Neuronal stem cell (in vitro differentiated cells): ENCODE data around the gene EEF1AKMT2.
A peak's percentile ranks its signal among the peaks of the same experiment; 100 is the strongest.

ENCODE experiments used
- DNase-seq: peaks from one replicate; pipeline ENCODE4 v3.0.0-alpha.2; 2013; ENCODE audit warnings: low spot score
- H2AFZ ChIP-seq: one replicate; pipeline ENCODE4 v1.6.1; 2013; ENCODE audit warnings: mild to moderate bottlenecking, low read length, inconsistent platforms
- H2AK5ac ChIP-seq: 2 replicates; pipeline ENCODE4 v1.6.1; 2013; ENCODE audit warnings: low read depth, mild to moderate bottlenecking, inconsistent platforms, low read length, moderate library complexity, mixed read lengths
- H2BK120ac ChIP-seq: 2 replicates; pipeline ENCODE4 v1.6.1; 2013; ENCODE audit warnings: low read depth, mild to moderate bottlenecking, inconsistent platforms, low read length, moderate library complexity, mixed read lengths
- H2BK12ac ChIP-seq: one replicate; pipeline ENCODE4 v1.6.1; 2013; ENCODE audit warnings: low read length, inconsistent platforms
- H2BK15ac ChIP-seq: 2 replicates; pipeline ENCODE4 v1.6.1; 2013; ENCODE audit warnings: mild to moderate bottlenecking, low read length, inconsistent platforms, mixed read lengths
- H2BK5ac ChIP-seq: one replicate; pipeline ENCODE4 v1.6.1; 2013; ENCODE audit warnings: inconsistent platforms, mild to moderate bottlenecking, low read length, moderate library complexity
- H3K14ac ChIP-seq: one replicate; pipeline ENCODE4 v1.6.1; 2013; ENCODE audit warnings: low read length, inconsistent platforms
- H3K18ac ChIP-seq: 2 replicates; pipeline ENCODE4 v1.6.1; 2013; ENCODE audit warnings: low read length, inconsistent platforms
- H3K23ac ChIP-seq: 2 replicates; pipeline ENCODE4 v1.6.1; 2013; ENCODE audit warnings: low read depth, mild to moderate bottlenecking, mixed read lengths, low read length, inconsistent platforms; ENCODE audit not compliant: poor library complexity
- H3K27ac ChIP-seq: replicated peaks from 3 replicates; pipeline ENCODE4 v1.5.1; 2013; ENCODE audit warnings: low read length, inconsistent platforms
- H3K27me3 ChIP-seq, 3 experiments: 2 replicates each; pipeline ENCODE4 v1.6.1; 2013; ENCODE audit warnings: low read length in 3 of 3, mild to moderate bottlenecking in 2 of 3, inconsistent platforms in 1 of 3, low read depth in 1 of 3, mixed read lengths in 1 of 3, moderate library complexity in 1 of 3; ENCODE audit not compliant: control insufficient read depth in 3 of 3, insufficient read depth in 3 of 3
- H3K36me3 ChIP-seq, 2 donors: replicated peaks in 1 of 2; 2 replicates each; pipeline ENCODE4 v1.6.1; 2013; ENCODE audit warnings: low read length in 2 of 2; ENCODE audit not compliant: control insufficient read depth in 2 of 2, insufficient read depth in 2 of 2
- H3K4ac ChIP-seq: 2 replicates; pipeline ENCODE4 v1.6.1; 2013; ENCODE audit warnings: inconsistent platforms, mild to moderate bottlenecking, low read length, moderate library complexity
- H3K4me1 ChIP-seq, 2 donors: 1 replicate in 1 of 2; 2 replicates in 1 of 2; pipeline ENCODE4 v1.6.1; 2013; ENCODE audit warnings: low read length in 2 of 2, low read depth in 1 of 2; ENCODE audit not compliant: control insufficient read depth in 2 of 2, insufficient read depth in 1 of 2
- H3K4me2 ChIP-seq: one replicate; pipeline ENCODE4 v1.6.1; 2013; ENCODE audit warnings: mild to moderate bottlenecking, low read length, inconsistent platforms; ENCODE audit not compliant: insufficient read depth, poor library complexity, severe bottlenecking
- H3K4me3 ChIP-seq, 2 donors: 2 replicates each; pipeline ENCODE4 v1.5.1; 2013; ENCODE audit warnings: low read length in 2 of 2, mild to moderate bottlenecking in 2 of 2, inconsistent platforms in 1 of 2, moderate library complexity in 1 of 2
- H3K79me1 ChIP-seq: one replicate; pipeline ENCODE4 v1.6.1; 2013; ENCODE audit warnings: low read depth, mild to moderate bottlenecking, inconsistent platforms, low read length, moderate library complexity
- H3K9ac ChIP-seq: one replicate; pipeline ENCODE4 v1.6.1; 2013; ENCODE audit warnings: mild to moderate bottlenecking, low read depth, low read length, inconsistent platforms; ENCODE audit not compliant: poor library complexity
- H3K9me3 ChIP-seq, 2 donors: replicated peaks in 1 of 2; 2 replicates each; pipeline versions ENCODE3 to v1.6.1; 2013; ENCODE audit warnings: low read length in 2 of 2, mild to moderate bottlenecking in 2 of 2, inconsistent platforms in 1 of 2, low read depth in 1 of 2, mixed read lengths in 1 of 2, moderate library complexity in 1 of 2; ENCODE audit not compliant: control insufficient read depth in 2 of 2, insufficient read depth in 1 of 2
- H4K8ac ChIP-seq: one replicate; pipeline ENCODE4 v1.6.1; 2013; ENCODE audit warnings: low read depth, mild to moderate bottlenecking, inconsistent platforms, low read length, moderate library complexity
- H4K91ac ChIP-seq: one replicate; pipeline ENCODE4 v1.6.1; 2013; ENCODE audit warnings: low read length, low read depth, mild to moderate bottlenecking, inconsistent platforms; ENCODE audit not compliant: poor library complexity
- WGBS, 2 donors: extraction: QIAGEN DNeasy Blood & Tissue Kit; methylation state at CpG; one replicate each; pipeline ENCODE4 v1.1.7; 2013; ENCODE audit warnings: missing lambda C conversion rate in 2 of 2, mixed read lengths in 1 of 2; ENCODE audit not compliant: insufficient read length in 2 of 2, insufficient replicate concordance in 1 of 2; ENCODE audit errors: extremely low coverage in 2 of 2; 5-methylcytosine and 5-hydroxymethylcytosine counted together

Gene EEF1AKMT2

GRCh38 chr10:124739119-124739921 lies 52.4 kb downstream of the EEF1AKMT2 start:
- no peak overlapping the region for H3K4ac ChIP-seq
- H2AK5ac ChIP-seq: peak overlapping the region; percentile 67
- H3K18ac ChIP-seq: peak overlapping the region; percentile 88
- no peak overlapping the region for H3K27ac ChIP-seq
- H4K8ac ChIP-seq: no peak overlapping the region
- no peak overlapping the region for H4K91ac ChIP-seq
- H2BK15ac ChIP-seq: no peak overlapping the region
- peaks cover 0 to 12% of the 10 kb centered on the region in 2 donors for H3K36me3 ChIP-seq
- DNase-seq: no peak
- peaks cover 17% of the 10 kb centered on the region for H3K79me1 ChIP-seq
- no peak overlapping the region for H3K4me3 ChIP-seq
- no peak overlapping the region for H3K23ac ChIP-seq
- H3K9ac ChIP-seq: peak overlapping the region; percentile 31
- no peak overlapping the region for H2BK5ac ChIP-seq
- no peak overlapping the region for H2BK120ac ChIP-seq
- no peak overlapping the region for H2BK12ac ChIP-seq
- WGBS, 2 donors: no CpG with 5 or more reads among the region's 13 CpGs
- no peaks in the 10 kb centered on the region for H3K9me3 ChIP-seq
- H3K4me2 ChIP-seq: no peak overlapping the region
- no peak overlapping the region for H2AFZ ChIP-seq
- no peaks in the 10 kb centered on the region for H3K27me3 ChIP-seq
- peak overlapping the region; percentile 77 for H3K14ac ChIP-seq
- H3K4me1 ChIP-seq: peaks cover 27 to 50% of the 10 kb centered on the region in 2 donors

DNA sequence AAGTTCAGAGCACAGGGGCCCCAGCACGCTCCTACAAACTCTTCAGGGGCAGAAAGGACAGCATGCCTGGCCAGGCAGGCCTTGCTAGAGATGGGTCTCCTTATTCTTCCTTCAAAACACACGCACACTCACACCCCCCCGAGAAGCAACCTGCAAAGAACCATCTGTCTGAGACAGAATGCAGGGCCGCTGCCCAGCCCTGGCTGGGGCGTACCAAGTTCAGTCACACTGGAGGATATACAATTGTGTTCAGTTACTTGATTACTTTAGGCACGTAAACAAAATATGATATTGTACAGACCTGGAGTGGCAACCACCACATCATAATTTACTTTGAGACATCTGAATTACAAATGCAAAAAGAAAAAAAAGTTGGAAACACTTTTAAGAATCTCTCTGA lies 53.2 kb downstream of the EEF1AKMT2 start:
- H2AFZ ChIP-seq: no peak overlapping the region
- H3K14ac ChIP-seq: no peak overlapping the region
- H3K9me3 ChIP-seq: no peaks in the 10 kb centered on the region

GRCh38 chr10:124737708-124738107 lies 54.0 kb downstream of the EEF1AKMT2 start:
- H3K4me2 ChIP-seq: no peak overlapping the region
- peaks cover 21% of the 10 kb centered on the region for H3K79me1 ChIP-seq
- H3K4ac ChIP-seq: no peak overlapping the region
- H2BK15ac ChIP-seq: no peak overlapping the region
- no peak overlapping the region for H3K14ac ChIP-seq
- no peak overlapping the region for H3K23ac ChIP-seq
- H2AK5ac ChIP-seq: no peak overlapping the region
- H3K18ac ChIP-seq: peak overlapping the region; percentile 15
- no peak overlapping the region for H4K8ac ChIP-seq
- no peak overlapping the region for H2BK5ac ChIP-seq
- DNase-seq: no peak
- H3K9me3 ChIP-seq: no peaks in the 10 kb centered on the region
- no peak overlapping the region for H3K27ac ChIP-seq
- no CpG with 5 or more reads among the region's 2 CpGs for WGBS, 2 donors
- H3K4me1 ChIP-seq: peaks cover 27 to 50% of the 10 kb centered on the region in 2 donors
- H4K91ac ChIP-seq: no peak overlapping the region
- H3K27me3 ChIP-seq: no peaks in the 10 kb centered on the region
- H3K36me3 ChIP-seq: peaks cover 0 to 20% of the 10 kb centered on the region in 2 donors
- H3K4me3 ChIP-seq: no peak overlapping the region
- no peak overlapping the region for H2BK12ac ChIP-seq
- H2BK120ac ChIP-seq: no peak overlapping the region
- H3K9ac ChIP-seq: no peak overlapping the region
- H2AFZ ChIP-seq: no peak overlapping the region

More for the DNA sequence above, 53.2 kb downstream of the EEF1AKMT2 start:
- no peak overlapping the region for H2BK120ac ChIP-seq
- no peaks in the 10 kb centered on the region for H3K27me3 ChIP-seq
- no peak overlapping the region for H3K18ac ChIP-seq
- DNase-seq: no peak
- no peak overlapping the region for H3K4me2 ChIP-seq
- no peak overlapping the region for H3K23ac ChIP-seq
- no peak overlapping the region for H3K4ac ChIP-seq
- H3K79me1 ChIP-seq: peaks cover 19% of the 10 kb centered on the region
- H3K9ac ChIP-seq: no peak overlapping the region
- no peak overlapping the region for H2BK15ac ChIP-seq
- H3K27ac ChIP-seq: no peak overlapping the region
- H3K4me1 ChIP-seq: peaks cover 27 to 50% of the 10 kb centered on the region in 2 donors
- WGBS, 2 donors: no CpG with 5 or more reads among the region's 6 CpGs
- H4K8ac ChIP-seq: no peak overlapping the region
- no peak overlapping the region for H2BK5ac ChIP-seq
- H2BK12ac ChIP-seq: no peak overlapping the region
- no peak overlapping the region for H4K91ac ChIP-seq
- H3K36me3 ChIP-seq: peaks cover 0 to 16% of the 10 kb centered on the region in 2 donors
- no peak overlapping the region for H2AK5ac ChIP-seq
- H3K4me3 ChIP-seq: no peak overlapping the region

- no peak for DNase-seq
- Histone ChIP-seq H3K27ac (no peak overlapping the region), H4K91ac (no peak overlapping the region)
These were observed 54.5 kb downstream of the EEF1AKMT2 start for GRCh38 chr10:124737221-124737620.

More at GRCh38 chr10:124737221-124737620, 54.5 kb downstream of the EEF1AKMT2 start:
- H3K27me3 ChIP-seq: no peaks in the 10 kb centered on the region
- no peak overlapping the region for H2BK15ac ChIP-seq
- H3K4me1 ChIP-seq: peaks cover 24 to 46% of the 10 kb centered on the region in 2 donors
- H3K4me3 ChIP-seq: no peak overlapping the region
- H2BK120ac ChIP-seq: no peak overlapping the region
- no peak overlapping the region for H3K4me2 ChIP-seq
- peaks cover 0 to 23% of the 10 kb centered on the region in 2 donors for H3K36me3 ChIP-seq
- no peak overlapping the region for H3K23ac ChIP-seq
- no peak overlapping the region for H2BK12ac ChIP-seq
- H2BK5ac ChIP-seq: no peak overlapping the region
- no peak overlapping the region for H3K9ac ChIP-seq
- peaks cover 22% of the 10 kb centered on the region for H3K79me1 ChIP-seq
- H4K8ac ChIP-seq: no peak overlapping the region
- H3K18ac ChIP-seq: no peak overlapping the region
- no peak overlapping the region for H2AFZ ChIP-seq
- no peak overlapping the region for H2AK5ac ChIP-seq
- no CpG with 5 or more reads among the region's 7 CpGs for WGBS, 2 donors
- H3K9me3 ChIP-seq: no peaks in the 10 kb centered on the region
- H3K4ac ChIP-seq: no peak overlapping the region
- H3K14ac ChIP-seq: no peak overlapping the region
